Uterus (tissue), 4 donors: ENCODE results near the gene DAPK2. TPM values are rescaled to one million over a fixed set of nuclear protein-coding genes. Genes with fewer than 3 reads are reported as not detected.

Experiments used
- DNase-seq, 2 donors: peaks; one replicate each; pipeline ENCODE4 v3.0.0-alpha.2; 2019 to 2020
- H3K27ac ChIP-seq, 2 donors: fragments of 200-600 bp; sonication (generic); 1 replicate in 1 of 2; 2 replicates in 1 of 2; pipeline ENCODE4 v1.5.1; 2016 to 2018
- H3K27me3 ChIP-seq, 2 donors: fragments of 200-600 bp; sonication (generic); one replicate each; pipeline ENCODE4 v1.5.1; 2018 to 2019; ENCODE audit warnings: control low read depth in 1 of 2
- H3K36me3 ChIP-seq, 2 donors: fragments of 200-600 bp; sonication (generic); one replicate each; pipeline ENCODE4 v1.5.1; 2019; ENCODE audit warnings: control low read depth in 1 of 2
- H3K4me1 ChIP-seq, 2 donors: fragments of 200-600 bp; sonication (generic); one replicate each; pipeline ENCODE4 v1.5.1; 2018 to 2019; ENCODE audit warnings: control low read depth in 1 of 2
- H3K4me3 ChIP-seq, 2 donors: fragments of 200-600 bp; sonication (generic); 1 replicate in 1 of 2; 2 replicates in 1 of 2; pipeline ENCODE4 v1.5.1; 2018 to 2019; ENCODE audit warnings: mild to moderate bottlenecking in 1 of 2
- H3K9me3 ChIP-seq, 2 donors: fragments of 200-600 bp; sonication (generic); one replicate each; pipeline ENCODE4 v1.5.1; 2019; ENCODE audit warnings: control low read depth in 1 of 2
- POLR2A ChIP-seq, 2 donors: fragments of 450-650 bp; IDR thresholded peaks; one replicate each; pipeline ENCODE4 v1.6.1; 2016; ENCODE audit warnings: antibody characterized with exemption in 2 of 2, mild to moderate bottlenecking in 1 of 2, moderate library complexity in 1 of 2
- intact Hi-C: fragments of 100-400 bp; cut with DNase I; formaldehyde crosslinking; loops from one replicate; pipeline ENCODE4 v1.15.1; 2023; ENCODE audit warnings: low total_unique reads
- total RNA-seq, 4 donors: library from RNA; depleted of rRNA in 3 of 4; stranded (reverse); fragments of >200 nt in 3 of 4; gene quantifications; one replicate each; pipeline versions ENCODE4 v1.1.0 to v1.2.4, GENCODE V29; 2014 to 2023
- TF ChIP-seq, protein P1 (sequence below), 4 experiments: fragments of 200-600 bp in 2 of 4; fragments of 450-650 bp in 2 of 4; sonication (generic) in 2 of 4; IDR thresholded peaks; one replicate each; pipeline ENCODE4 v1.5.1; 2016 to 2019; ENCODE audit warnings: antibody characterized with exemption in 4 of 4, mild to moderate bottlenecking in 2 of 4, moderate library complexity in 1 of 4
- donor health status: DM: yes; HTN: yes; CAD: no.

The DAPK2 gene
- total RNA-seq, 4 donors from 2014 or later: 0.88 to 5.3 (median 1.4) TPM

- Histone ChIP-seq H3K9me3 (no peaks in the 10 kb centered on the region), H3K27ac (no peak overlapping the region), H3K36me3 (no peaks in the 10 kb centered on the region), H3K4me3 (no peak overlapping the region), H3K27me3 (no peaks in the 10 kb centered on the region), H3K4me1 (no peaks in the 10 kb centered on the region)
- DNase-seq: peak; percentile 66 to 70
- TF ChIP-seq, protein P1, sequence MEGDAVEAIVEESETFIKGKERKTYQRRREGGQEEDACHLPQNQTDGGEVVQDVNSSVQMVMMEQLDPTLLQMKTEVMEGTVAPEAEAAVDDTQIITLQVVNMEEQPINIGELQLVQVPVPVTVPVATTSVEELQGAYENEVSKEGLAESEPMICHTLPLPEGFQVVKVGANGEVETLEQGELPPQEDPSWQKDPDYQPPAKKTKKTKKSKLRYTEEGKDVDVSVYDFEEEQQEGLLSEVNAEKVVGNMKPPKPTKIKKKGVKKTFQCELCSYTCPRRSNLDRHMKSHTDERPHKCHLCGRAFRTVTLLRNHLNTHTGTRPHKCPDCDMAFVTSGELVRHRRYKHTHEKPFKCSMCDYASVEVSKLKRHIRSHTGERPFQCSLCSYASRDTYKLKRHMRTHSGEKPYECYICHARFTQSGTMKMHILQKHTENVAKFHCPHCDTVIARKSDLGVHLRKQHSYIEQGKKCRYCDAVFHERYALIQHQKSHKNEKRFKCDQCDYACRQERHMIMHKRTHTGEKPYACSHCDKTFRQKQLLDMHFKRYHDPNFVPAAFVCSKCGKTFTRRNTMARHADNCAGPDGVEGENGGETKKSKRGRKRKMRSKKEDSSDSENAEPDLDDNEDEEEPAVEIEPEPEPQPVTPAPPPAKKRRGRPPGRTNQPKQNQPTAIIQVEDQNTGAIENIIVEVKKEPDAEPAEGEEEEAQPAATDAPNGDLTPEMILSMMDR (IDR thresholded peaks at IDR 0.05): peak; percentile 66 to 67 (median 67)
- TF ChIP-seq POLR2A (IDR thresholded peaks at IDR 0.05): no peak
- intact Hi-C loops: no loop called here
Observed at GRCh38 chr15:63891079-63891767, 155.1 kb downstream of the DAPK2 start.

DNA sequence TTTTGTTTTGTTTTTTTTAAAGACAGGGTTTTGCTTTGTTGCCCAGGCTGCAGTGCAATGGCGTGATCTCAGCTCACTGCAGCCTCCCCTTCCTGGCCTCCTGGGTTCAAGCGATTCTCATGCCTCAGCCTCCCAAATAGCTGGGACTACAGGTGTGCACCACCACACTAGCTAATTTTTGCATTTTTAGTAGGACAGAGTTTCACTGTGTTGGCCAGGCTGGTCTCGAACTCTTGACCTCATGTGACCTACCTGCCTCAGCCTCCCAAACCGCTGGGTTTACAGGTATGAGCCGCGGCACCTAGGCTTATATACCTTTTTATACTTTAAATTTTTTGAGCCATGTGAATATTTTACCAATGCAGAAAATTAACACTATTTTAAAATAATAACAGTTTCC is 155.7 kb downstream of the DAPK2 start:
- Histone ChIP-seq H3K27me3 (no peaks in the 10 kb centered on the region), H3K4me3 (no peak overlapping the region), H3K4me1 (no peaks in the 10 kb centered on the region), H3K9me3 (no peaks in the 10 kb centered on the region), H3K36me3 (no peaks in the 10 kb centered on the region), H3K27ac (no peak overlapping the region)
- DNase-seq: no peak
- intact Hi-C loops: no loop called here
- TF ChIP-seq, protein P1 (IDR thresholded peaks at IDR 0.05): no peak
- TF ChIP-seq POLR2A (IDR thresholded peaks at IDR 0.05): no peak

- Histone ChIP-seq H3K4me1 (no peaks in the 10 kb centered on the region), H3K27me3 (no peaks in the 10 kb centered on the region), H3K36me3 (no peaks in the 10 kb centered on the region), H3K27ac (no peak overlapping the region), H3K9me3 (no peaks in the 10 kb centered on the region), H3K4me3 (no peak overlapping the region)
- DNase-seq: no peak
- intact Hi-C loops: no loop called here
- no peak for TF ChIP-seq POLR2A (IDR thresholded peaks at IDR 0.05)
- TF ChIP-seq, protein P1 (IDR thresholded peaks at IDR 0.05): no peak
Observed at GRCh38 chr15:63889831-63890230, 156.5 kb downstream of the DAPK2 start.

GRCh38 chr15:63888823-63889222 is 157.5 kb downstream of the DAPK2 start:
- H3K4me3 ChIP-seq: no peak overlapping the region
- intact Hi-C loops: no loop called here
- H3K36me3 ChIP-seq: no peaks in the 10 kb centered on the region
- H3K4me1 ChIP-seq: no peaks in the 10 kb centered on the region
- no peak for TF ChIP-seq POLR2A (IDR thresholded peaks at IDR 0.05)
- TF ChIP-seq, protein P1 (IDR thresholded peaks at IDR 0.05): no peak
- DNase-seq: no peak
- no peaks in the 10 kb centered on the region for H3K9me3 ChIP-seq
- no peak overlapping the region for H3K27ac ChIP-seq
- no peaks in the 10 kb centered on the region for H3K27me3 ChIP-seq

DNA sequence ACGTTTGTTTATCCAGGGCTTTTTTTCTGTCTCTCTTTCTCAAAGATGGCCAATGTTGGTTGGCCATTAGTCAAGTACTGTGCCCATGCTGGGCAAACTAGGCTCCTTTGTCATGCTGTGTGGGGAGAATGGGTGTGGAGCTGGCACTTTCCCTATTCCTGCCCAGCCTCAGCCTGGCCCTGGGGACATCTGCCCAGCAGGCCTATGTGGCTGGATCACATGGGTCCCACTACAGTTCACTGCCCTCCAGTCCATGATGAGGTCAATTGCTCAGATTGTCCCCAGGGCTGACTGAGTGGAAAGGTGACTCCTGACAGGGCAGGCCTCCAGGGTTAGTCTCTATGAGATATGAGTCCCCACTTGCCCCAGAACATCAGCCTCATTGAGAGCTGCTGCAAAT is 158.1 kb downstream of the DAPK2 start:
- H3K9me3 ChIP-seq: no peaks in the 10 kb centered on the region
- TF ChIP-seq, protein P1 (IDR thresholded peaks at IDR 0.05): no peak
- TF ChIP-seq POLR2A (IDR thresholded peaks at IDR 0.05): no peak
- intact Hi-C loops: no loop called here
- no peaks in the 10 kb centered on the region for H3K36me3 ChIP-seq
- H3K4me1 ChIP-seq: no peaks in the 10 kb centered on the region
- no peak overlapping the region for H3K27ac ChIP-seq
- H3K27me3 ChIP-seq: no peaks in the 10 kb centered on the region
- DNase-seq: no peak
- H3K4me3 ChIP-seq: no peak overlapping the region
